H9 (cell line): ENCODE data around the gene GALNT16. TPM values are rescaled to one million over a fixed set of nuclear protein-coding genes. Genes with fewer than 3 reads are reported as not detected.

Experiments
- DNase-seq: peaks from one replicate; pipeline ENCODE4 v3.0.0-alpha.2; 2017
- H2AFZ ChIP-seq: one replicate; pipeline ENCODE4 v1.6.1; 2013; ENCODE audit warnings: mild to moderate bottlenecking, low read length, control low read depth, moderate library complexity
- H2AK5ac ChIP-seq: 2 replicates; pipeline ENCODE4 v1.6.1; 2013; ENCODE audit warnings: low read length, control low read depth, mixed read lengths; ENCODE audit not compliant: insufficient read length
- H2BK120ac ChIP-seq: one replicate; pipeline ENCODE4 v1.6.1; 2013; ENCODE audit warnings: low read depth, mild to moderate bottlenecking, low read length, control low read depth, inconsistent platforms; ENCODE audit not compliant: poor library complexity, severe bottlenecking
- H2BK12ac ChIP-seq: 2 replicates; pipeline ENCODE4 v1.6.1; 2013; ENCODE audit warnings: low read length, control low read depth, mixed read lengths, low read depth; ENCODE audit not compliant: insufficient read length
- H2BK15ac ChIP-seq: 2 replicates; pipeline ENCODE4 v1.6.1; 2013; ENCODE audit warnings: low read depth, low read length, control low read depth
- H2BK20ac ChIP-seq: one replicate; pipeline ENCODE4 v1.6.1; 2013; ENCODE audit warnings: low read depth, mild to moderate bottlenecking, low read length, control low read depth, inconsistent platforms; ENCODE audit not compliant: poor library complexity, severe bottlenecking
- H2BK5ac ChIP-seq: 2 replicates; pipeline ENCODE4 v1.6.1; 2013; ENCODE audit warnings: low read length, control low read depth, mixed read lengths; ENCODE audit not compliant: insufficient read length
- H3K14ac ChIP-seq: 2 replicates; pipeline ENCODE4 v1.6.1; 2013; ENCODE audit warnings: low read length, control low read depth; ENCODE audit not compliant: insufficient read depth
- H3K18ac ChIP-seq: 2 replicates; pipeline ENCODE4 v1.6.1; 2013; ENCODE audit warnings: low read depth, mild to moderate bottlenecking, mixed read lengths, low read length, control low read depth; ENCODE audit not compliant: insufficient read length
- H3K23ac ChIP-seq: 2 replicates; pipeline ENCODE4 v1.6.1; 2013; ENCODE audit warnings: low read length, control low read depth, mixed read lengths, low read depth; ENCODE audit not compliant: insufficient read length
- H3K23me2 ChIP-seq: 2 replicates; pipeline ENCODE4 v1.6.1; 2013; ENCODE audit warnings: low read depth, mild to moderate bottlenecking, mixed read lengths, low read length, control low read depth; ENCODE audit not compliant: insufficient read length, poor library complexity, severe bottlenecking
- H3K27ac ChIP-seq: 2 replicates; pipeline ENCODE4 v1.5.1; 2013; ENCODE audit warnings: low read length, control low read depth, mixed read lengths, low read depth; ENCODE audit not compliant: insufficient read length
- H3K27me3 ChIP-seq: 2 replicates; pipeline ENCODE4 v1.6.1; 2013; ENCODE audit warnings: low read length, control low read depth, inconsistent platforms; ENCODE audit not compliant: insufficient read depth
- H3K4ac ChIP-seq: 2 replicates; pipeline ENCODE4 v1.6.1; 2013; ENCODE audit warnings: low read depth, mild to moderate bottlenecking, control low read depth, inconsistent platforms, low read length, moderate library complexity
- H3K4me1 ChIP-seq: 2 replicates; pipeline ENCODE4 v1.6.1; 2013; ENCODE audit warnings: low read length, control low read depth, inconsistent platforms; ENCODE audit not compliant: insufficient read depth
- H3K4me2 ChIP-seq: 2 replicates; pipeline ENCODE4 v1.6.1; 2013; ENCODE audit warnings: low read length, control low read depth, mixed read lengths; ENCODE audit not compliant: insufficient read length, insufficient read depth
- H3K56ac ChIP-seq: 2 replicates; pipeline ENCODE4 v1.6.1; 2013; ENCODE audit warnings: low read depth, mild to moderate bottlenecking, mixed read lengths, low read length, control low read depth; ENCODE audit not compliant: insufficient read length
- H3K79me1 ChIP-seq: 2 replicates; pipeline ENCODE4 v1.6.1; 2013; ENCODE audit warnings: low read depth, mild to moderate bottlenecking, moderate library complexity, low read length, control low read depth, inconsistent platforms; ENCODE audit not compliant: insufficient read depth, poor library complexity, severe bottlenecking
- H3K79me2 ChIP-seq: 2 replicates; pipeline ENCODE4 v1.6.1; 2013; ENCODE audit warnings: low read length, control low read depth, inconsistent platforms; ENCODE audit not compliant: insufficient read depth
- H3K9ac ChIP-seq: 2 replicates; pipeline ENCODE4 v1.6.1; 2013; ENCODE audit warnings: low read length, control low read depth, mixed read lengths; ENCODE audit not compliant: insufficient read length; ENCODE audit errors: extremely low read depth
- H3K9me3 ChIP-seq: one replicate; pipeline ENCODE4 v1.6.1; 2013; ENCODE audit warnings: low read depth, low read length, inconsistent platforms; ENCODE audit not compliant: control insufficient read depth
- H3T11ph ChIP-seq: one replicate; pipeline ENCODE4 v1.6.1; 2013; ENCODE audit warnings: mild to moderate bottlenecking, low read length, control low read depth, inconsistent platforms
- H4K20me1 ChIP-seq: one replicate; pipeline ENCODE4 v1.6.1; 2013; ENCODE audit not compliant: control insufficient read depth, insufficient read length, insufficient read depth
- H4K5ac ChIP-seq: 2 replicates; pipeline ENCODE4 v1.6.1; 2013; ENCODE audit warnings: low read depth, mild to moderate bottlenecking, mixed read lengths, low read length, control low read depth; ENCODE audit not compliant: insufficient read length
- H4K8ac ChIP-seq: replicated peaks from 2 replicates; pipeline ENCODE4 v1.6.1; 2013; ENCODE audit warnings: low read length, control low read depth, mixed read lengths, low read depth; ENCODE audit not compliant: insufficient read length
- H4K91ac ChIP-seq: 2 replicates; pipeline ENCODE4 v1.6.1; 2013; ENCODE audit warnings: low read depth, mild to moderate bottlenecking, moderate library complexity, mixed read lengths, low read length, control low read depth; ENCODE audit not compliant: insufficient read length
- H3K27ac Mint-ChIP-seq, 3 experiments: 2 replicates in 2 of 3; 3 replicates in 1 of 3; pipeline ENCODE4 v1.8.0; 2020 to 2021; ENCODE audit warnings: mixed read lengths in 3 of 3, mild to moderate bottlenecking in 1 of 3, moderate library complexity in 1 of 3
- H3K27me3 Mint-ChIP-seq: 2 replicates; pipeline ENCODE4 v1.8.0; 2021; ENCODE audit warnings: low read depth, mild to moderate bottlenecking, moderate library complexity, mixed read lengths
- H3K36me3 Mint-ChIP-seq, 3 experiments: 2 replicates in 2 of 3; 3 replicates in 1 of 3; pipeline ENCODE4 v1.8.0; 2020 to 2021; ENCODE audit warnings: low read depth in 3 of 3, mixed read lengths in 3 of 3; ENCODE audit not compliant: insufficient read depth in 1 of 3
- H3K4me1 Mint-ChIP-seq, 2 experiments: 2 replicates each; pipeline ENCODE4 v1.8.0; 2020; ENCODE audit warnings: mixed read lengths in 2 of 2
- H3K4me3 Mint-ChIP-seq, 2 experiments: 2 replicates in 1 of 2; 3 replicates in 1 of 2; pipeline ENCODE4 v1.8.0; 2020 to 2021; ENCODE audit warnings: mild to moderate bottlenecking in 2 of 2, mixed read lengths in 2 of 2, moderate library complexity in 1 of 2
- H3K9me3 Mint-ChIP-seq, 2 experiments: 2 replicates in 1 of 2; 3 replicates in 1 of 2; pipeline ENCODE4 v1.8.0; 2020; ENCODE audit warnings: mild to moderate bottlenecking in 2 of 2, mixed read lengths in 2 of 2, moderate library complexity in 1 of 2
- CTCF ChIP-seq: fragments of 200-600 bp; sonication (generic); conservative IDR thresholded peaks from 3 replicates; pipeline ENCODE4 v1.8.0; 2021; ENCODE audit warnings: antibody characterized with exemption, mild to moderate bottlenecking
- WGBS: extraction: QIAGEN DNeasy Blood & Tissue Kit; methylation state at CpG from one replicate; pipeline ENCODE4 v1.1.7; 2013; ENCODE audit warnings: missing lambda C conversion rate, low lambda C conversion rate, mixed read lengths; ENCODE audit not compliant: insufficient read length; ENCODE audit errors: extremely low coverage; 5-methylcytosine and 5-hydroxymethylcytosine counted together
- total RNA-seq: library from RNA; stranded (reverse); gene quantifications from 2 replicates; pipeline ENCODE4 v1.2.1, GENCODE V29; 2021

The GALNT16 gene
- total RNA-seq, 1 experiment from 2014 or later: 2.3 TPM

GRCh38 chr14:69312608-69313007 is 52.6 kb downstream of the GALNT16 start:
- Histone ChIP-seq H3K27ac (no peak overlapping the region), H3K14ac (no peak overlapping the region), H3K4me1 (peaks cover under 1% of the 10 kb centered on the region; the same call in 1 of the 2 replicates), H3T11ph (no peak overlapping the region), H3K79me1 (no peaks in the 10 kb centered on the region), H4K5ac (no peak overlapping the region), H2BK120ac (no peak overlapping the region), H3K23ac (no peak overlapping the region), H3K4ac (no peak overlapping the region), H4K91ac (no peak overlapping the region), H2AK5ac (no peak overlapping the region), H2BK5ac (no peak overlapping the region), H3K9me3 (no peaks in the 10 kb centered on the region), H3K23me2 (no peaks in the 10 kb centered on the region), H3K4me2 (no peak overlapping the region), H4K20me1 (no peaks in the 10 kb centered on the region), H3K9ac (no peak overlapping the region), H3K18ac (no peak overlapping the region), H4K8ac (no peak overlapping the region), H2BK20ac (no peak overlapping the region), H2AFZ (no peak overlapping the region), H2BK15ac (no peak overlapping the region), H3K27me3 (no peaks in the 10 kb centered on the region), H3K56ac (no peak overlapping the region), H2BK12ac (no peak overlapping the region), H3K79me2 (no peaks in the 10 kb centered on the region)
- Mint-ChIP-seq H3K36me3 (peaks cover 0 to 5% (median 0%) of the 10 kb centered on the region in 3 experiments; a peak in 1 of 7 replicates), H3K27ac (no peak overlapping the region), H3K4me1 (peaks cover 12 to 23% of the 10 kb centered on the region in 2 experiments), H3K27me3 (no peaks in the 10 kb centered on the region; the same call in none of the 2 replicates), H3K4me3 (no peak overlapping the region), H3K9me3 (peaks cover 0 to 4% of the 10 kb centered on the region in 2 experiments; a peak in 1 of 5 replicates)
- WGBS: no CpG with 5 or more reads among the region's 5 CpGs
- TF ChIP-seq CTCF: no peak
- peak; percentile 12 for DNase-seq
